Measurements from ENCODE around the gene FADD. TPM values are rescaled to one million over a fixed set of nuclear protein-coding genes. Genes with fewer than 3 reads are reported as not detected.

Gene FADD
- polyA plus RNA-seq, 3 donors = 5.4 to 9.5 (median 7.7) TPM

- peaks cover 0 to 3% (median 0%) of the 10 kb centered on the region in 7 donors for H3K9me3 Mint-ChIP-seq
- WGBS (ENCODE audit: insufficient coverage) = 88% methylated on average over 8 of the region's 11 CpGs
These were observed 13.5 kb upstream of the FADD start for GRCh38 chr11:70189622-70190021.

DNA sequence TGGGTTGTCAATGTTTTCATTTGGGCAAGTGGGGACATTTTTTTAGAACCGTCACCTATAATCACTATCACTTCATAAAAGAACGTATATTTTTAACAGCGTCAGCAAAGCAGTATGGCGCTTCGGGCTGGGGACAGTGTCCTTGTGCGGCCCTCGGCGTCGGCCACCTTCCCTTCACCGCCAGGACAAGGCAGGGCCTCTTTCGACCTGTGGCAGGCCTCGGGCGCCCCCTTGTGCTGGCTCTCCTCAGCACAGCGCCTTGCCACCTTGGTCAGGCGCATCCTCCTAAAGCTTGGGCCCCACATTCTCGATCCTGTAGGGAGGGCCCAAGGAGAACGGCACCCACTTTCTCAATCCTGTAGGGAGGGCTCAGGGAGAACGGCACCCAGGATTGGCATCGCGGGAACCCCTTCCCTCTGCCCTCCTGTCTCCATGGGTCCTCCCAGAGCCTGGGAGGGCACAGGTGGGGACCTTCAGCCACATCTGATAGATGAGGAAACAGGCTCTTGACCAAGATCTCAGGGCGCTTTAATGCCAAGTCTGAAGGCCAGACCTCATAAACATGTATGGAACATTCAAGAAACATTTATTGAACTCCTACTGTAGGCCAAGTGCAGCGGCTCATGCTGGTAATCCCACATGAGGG is 11.5 kb upstream of the FADD start:
- Mint-ChIP-seq H3K9me3 (peaks cover 0 to 3% (median 0%) of the 10 kb centered on the region in 7 donors), H3K27ac (no peak overlapping the region), H3K4me3 (peak overlapping the region in 1 of 2 donors; percentile 10), H3K4me1 (peaks cover 7% of the 10 kb centered on the region), H3K27me3 (ENCODE audit: low read depth in 3 of 3) (peaks cover 9 to 17% (median 9%) of the 10 kb centered on the region in 3 donors), H3K36me3 (no peaks in the 10 kb centered on the region)
- Histone ChIP-seq H3K79me2 (ENCODE audit: insufficient read depth, low read length) (no peaks in the 10 kb centered on the region), H3K27ac (ENCODE audit: low read depth in 1 of 2, low read length in 2 of 2) (no peak overlapping the region), H3K27me3 (ENCODE audit: control insufficient read depth in 2 of 2, insufficient read depth in 2 of 2, low read length in 2 of 2) (no peaks in the 10 kb centered on the region), H3K9me3 (replicated peaks in 1 of 2; ENCODE audit: control insufficient read depth in 1 of 2, insufficient read depth in 1 of 2, low read length in 2 of 2) (no peaks in the 10 kb centered on the region), H3K4me2 (replicated peaks; ENCODE audit: extremely low read depth, low read length, poor library complexity, severe bottlenecking) (no peak overlapping the region), H2AFZ (ENCODE audit: insufficient read depth, low read depth, low read length, poor library complexity, severe bottlenecking) (no peak overlapping the region), H3K36me3 (replicated peaks in 1 of 2; ENCODE audit: control insufficient read depth in 1 of 2, insufficient read depth in 2 of 2, low read length in 2 of 2) (no peaks in the 10 kb centered on the region), H3K4me1 (ENCODE audit: control insufficient read depth in 1 of 2, insufficient read depth in 2 of 2, low read length in 2 of 2) (no peaks in the 10 kb centered on the region), H3K9ac (ENCODE audit: insufficient read depth, low read length, poor library complexity, severe bottlenecking) (no peak overlapping the region), H3K4me3 (replicated peaks in 1 of 3; ENCODE audit: low read depth in 2 of 3, low read length in 3 of 3) (no peak overlapping the region), H4K20me1 (ENCODE audit: insufficient read depth, low read length) (no peaks in the 10 kb centered on the region)
- TF ChIP-seq, protein P1, sequence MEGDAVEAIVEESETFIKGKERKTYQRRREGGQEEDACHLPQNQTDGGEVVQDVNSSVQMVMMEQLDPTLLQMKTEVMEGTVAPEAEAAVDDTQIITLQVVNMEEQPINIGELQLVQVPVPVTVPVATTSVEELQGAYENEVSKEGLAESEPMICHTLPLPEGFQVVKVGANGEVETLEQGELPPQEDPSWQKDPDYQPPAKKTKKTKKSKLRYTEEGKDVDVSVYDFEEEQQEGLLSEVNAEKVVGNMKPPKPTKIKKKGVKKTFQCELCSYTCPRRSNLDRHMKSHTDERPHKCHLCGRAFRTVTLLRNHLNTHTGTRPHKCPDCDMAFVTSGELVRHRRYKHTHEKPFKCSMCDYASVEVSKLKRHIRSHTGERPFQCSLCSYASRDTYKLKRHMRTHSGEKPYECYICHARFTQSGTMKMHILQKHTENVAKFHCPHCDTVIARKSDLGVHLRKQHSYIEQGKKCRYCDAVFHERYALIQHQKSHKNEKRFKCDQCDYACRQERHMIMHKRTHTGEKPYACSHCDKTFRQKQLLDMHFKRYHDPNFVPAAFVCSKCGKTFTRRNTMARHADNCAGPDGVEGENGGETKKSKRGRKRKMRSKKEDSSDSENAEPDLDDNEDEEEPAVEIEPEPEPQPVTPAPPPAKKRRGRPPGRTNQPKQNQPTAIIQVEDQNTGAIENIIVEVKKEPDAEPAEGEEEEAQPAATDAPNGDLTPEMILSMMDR (IDR thresholded peaks at IDR 0.05) = peak; percentile 75
- 19% methylated on average over 17 of the region's 22 CpGs for WGBS (ENCODE audit: insufficient coverage)
- intact Hi-C loops (cut with micrococcal nuclease) = loop anchor here (5.0 to 10.0 kb wide), 3 partner anchors 269 to 1287 kb away; partner anchors contain the start of genes IGHMBP2 (in 1 of the 2) and MRPL21 (in 1 of the 2)
- peak; percentile 18 to 42 (median 33) for DNase-seq

More at GRCh38 chr11:70189622-70190021, 13.5 kb upstream of the FADD start:
- H3K4me2 ChIP-seq (replicated peaks; ENCODE audit: extremely low read depth, low read length, poor library complexity, severe bottlenecking) = no peak overlapping the region
- intact Hi-C loops (cut with micrococcal nuclease) = loop anchor here (5.0 to 10.0 kb wide), 3 partner anchors 267 to 1285 kb away; partner anchors contain the start of genes IGHMBP2 (in 1 of the 2) and MRPL21 (in 1 of the 2)
- peak overlapping the region in 1 of 2 donors; percentile 39 for H3K4me3 Mint-ChIP-seq
- H3K36me3 ChIP-seq (replicated peaks in 1 of 2; ENCODE audit: control insufficient read depth in 1 of 2, insufficient read depth in 2 of 2, low read length in 2 of 2) = no peaks in the 10 kb centered on the region
- DNase-seq = no peak
- H3K4me1 Mint-ChIP-seq = peaks cover 3% of the 10 kb centered on the region
- H3K36me3 Mint-ChIP-seq = no peaks in the 10 kb centered on the region
- H3K9ac ChIP-seq (ENCODE audit: insufficient read depth, low read length, poor library complexity, severe bottlenecking) = no peak overlapping the region
- no peaks in the 10 kb centered on the region for H3K9me3 ChIP-seq (replicated peaks in 1 of 2; ENCODE audit: control insufficient read depth in 1 of 2, insufficient read depth in 1 of 2, low read length in 2 of 2)
- TF ChIP-seq, protein P1 (IDR thresholded peaks at IDR 0.05) = no peak
- H3K4me1 ChIP-seq (ENCODE audit: control insufficient read depth in 1 of 2, insufficient read depth in 2 of 2, low read length in 2 of 2) = no peaks in the 10 kb centered on the region
- no peak overlapping the region for H3K4me3 ChIP-seq (replicated peaks in 1 of 3; ENCODE audit: low read depth in 2 of 3, low read length in 3 of 3)
- H3K79me2 ChIP-seq (ENCODE audit: insufficient read depth, low read length) = no peaks in the 10 kb centered on the region
- peaks cover 9 to 15% (median 9%) of the 10 kb centered on the region in 3 donors for H3K27me3 Mint-ChIP-seq (ENCODE audit: low read depth in 3 of 3)
- no peak overlapping the region for H2AFZ ChIP-seq (ENCODE audit: insufficient read depth, low read depth, low read length, poor library complexity, severe bottlenecking)
- H4K20me1 ChIP-seq (ENCODE audit: insufficient read depth, low read length) = no peaks in the 10 kb centered on the region
- no peak overlapping the region for H3K27ac ChIP-seq (ENCODE audit: low read depth in 1 of 2, low read length in 2 of 2)
- no peak overlapping the region for H3K27ac Mint-ChIP-seq
- no peaks in the 10 kb centered on the region for H3K27me3 ChIP-seq (ENCODE audit: control insufficient read depth in 2 of 2, insufficient read depth in 2 of 2, low read length in 2 of 2)
